Astrocyte (in vitro differentiated cells and primary cell): ENCODE data around the gene UACA.

Experiments used
- EZH2 ChIP-seq: IDR thresholded peaks from 2 replicates; pipeline ENCODE4 v1.6.1; 2012; ENCODE audit warnings: mild to moderate bottlenecking, low read length, inconsistent platforms; ENCODE audit not compliant: insufficient read depth
- TF ChIP-seq, protein P1 (sequence below): IDR thresholded peaks from 2 replicates; pipeline ENCODE4 v1.5.1; 2011; ENCODE audit warnings: low read depth, mild to moderate bottlenecking, inconsistent platforms, low read length, moderate library complexity; ENCODE audit not compliant: insufficient read depth

DNA sequence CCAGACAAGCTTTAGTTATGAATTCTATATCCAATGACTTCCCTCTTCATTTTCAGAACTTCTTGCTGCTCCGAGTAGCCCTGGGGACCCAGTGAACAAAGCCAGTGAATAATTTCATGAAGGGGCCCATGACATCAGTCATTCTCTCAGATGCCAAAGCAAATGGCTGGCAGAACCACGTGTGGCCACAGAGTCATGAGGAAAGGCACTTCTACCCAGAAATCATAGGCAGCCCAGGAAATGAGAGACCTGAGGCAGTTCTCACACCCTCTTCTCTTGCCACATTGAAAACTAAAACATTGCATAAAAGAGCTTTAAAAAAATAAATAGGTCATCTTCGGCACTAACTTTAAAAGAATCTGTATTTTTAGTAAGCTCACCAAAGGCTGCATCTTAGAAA lies 4.3 kb upstream of the UACA start:
- TF ChIP-seq, protein P1, sequence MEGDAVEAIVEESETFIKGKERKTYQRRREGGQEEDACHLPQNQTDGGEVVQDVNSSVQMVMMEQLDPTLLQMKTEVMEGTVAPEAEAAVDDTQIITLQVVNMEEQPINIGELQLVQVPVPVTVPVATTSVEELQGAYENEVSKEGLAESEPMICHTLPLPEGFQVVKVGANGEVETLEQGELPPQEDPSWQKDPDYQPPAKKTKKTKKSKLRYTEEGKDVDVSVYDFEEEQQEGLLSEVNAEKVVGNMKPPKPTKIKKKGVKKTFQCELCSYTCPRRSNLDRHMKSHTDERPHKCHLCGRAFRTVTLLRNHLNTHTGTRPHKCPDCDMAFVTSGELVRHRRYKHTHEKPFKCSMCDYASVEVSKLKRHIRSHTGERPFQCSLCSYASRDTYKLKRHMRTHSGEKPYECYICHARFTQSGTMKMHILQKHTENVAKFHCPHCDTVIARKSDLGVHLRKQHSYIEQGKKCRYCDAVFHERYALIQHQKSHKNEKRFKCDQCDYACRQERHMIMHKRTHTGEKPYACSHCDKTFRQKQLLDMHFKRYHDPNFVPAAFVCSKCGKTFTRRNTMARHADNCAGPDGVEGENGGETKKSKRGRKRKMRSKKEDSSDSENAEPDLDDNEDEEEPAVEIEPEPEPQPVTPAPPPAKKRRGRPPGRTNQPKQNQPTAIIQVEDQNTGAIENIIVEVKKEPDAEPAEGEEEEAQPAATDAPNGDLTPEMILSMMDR: no peak
- TF ChIP-seq EZH2: no peak
